GM12801 (cell line): ENCODE results near the gene MAEL.

Source experiments
- CTCF ChIP-seq: IDR thresholded peaks from one replicate; pipeline ENCODE4 v1.5.1; 2011; ENCODE audit warnings: control low read depth; ENCODE audit not compliant: insufficient read length; ENCODE audit errors: extremely low read depth

MAEL gene

GRCh38 chr1:166972193-166972592, 16.9 kb upstream of the MAEL start:
- no peak for TF ChIP-seq CTCF

- TF ChIP-seq CTCF: no peak
These were observed 16.3 kb upstream of the MAEL start for GRCh38 chr1:166972826-166973225.

GRCh38 chr1:166974647-166975345, 14.3 kb upstream of the MAEL start:
- TF ChIP-seq CTCF: no peak

GRCh38 chr1:166975361-166976129, 13.5 kb upstream of the MAEL start, which contains the start of gene ILDR2:
ILDR2 (minus strand) TSS chr1:166975540; CDS start chr1:166975268, 272 bp downstream.
- TF ChIP-seq CTCF: no peak

- TF ChIP-seq CTCF: no peak
These were observed 11.1 kb upstream of the MAEL start for GRCh38 chr1:166977951-166978350.

- TF ChIP-seq CTCF: no peak
These were observed 10.3 kb upstream of the MAEL start for GRCh38 chr1:166978821-166979220.

- TF ChIP-seq CTCF: no peak
These were observed 8.7 kb upstream of the MAEL start for GRCh38 chr1:166980383-166980782.
